HFF-Myc (cell line): ENCODE results near the gene OR1B1.
"Not testable (repeated sequence)": the region's sequence is repeated elsewhere in the genome, so short reads cannot be mapped to it uniquely, and the experiment has no call there.

Experiments
- DNase-seq: peaks from one replicate; pipeline ENCODE4 v3.0.0-alpha.2; 2011; ENCODE audit warnings: low read depth; ENCODE audit errors: extremely low read depth
- H3K4me3 ChIP-seq: replicated peaks from 2 replicates; pipeline ENCODE4 v1.5.1; 2011; ENCODE audit warnings: low read depth, mild to moderate bottlenecking, control low read depth, low read length
- CTCF ChIP-seq: IDR thresholded peaks from 2 replicates; pipeline ENCODE4 v1.5.1; 2012; ENCODE audit warnings: mild to moderate bottlenecking, low read depth, low read length, control low read depth; ENCODE audit errors: missing control alignments

The OR1B1 gene

GRCh38 chr9:122619996-122620395 is 37.4 kb downstream of the OR1B1 start:
- no peak for DNase-seq
- H3K4me3 ChIP-seq: no peak overlapping the region
- no peak for TF ChIP-seq CTCF

- no peak for DNase-seq
- TF ChIP-seq CTCF: no peak
- no peak within 1 kb of the TSS for H3K4me3 ChIP-seq
Observed at GRCh38 chr9:122614362-122614761, 43.1 kb downstream of the OR1B1 start, which contains the start of gene OR1Q1. OR1Q1 (plus strand) TSS chr9:122614738; CDS start chr9:122614738, 0 bp downstream.

DNA sequence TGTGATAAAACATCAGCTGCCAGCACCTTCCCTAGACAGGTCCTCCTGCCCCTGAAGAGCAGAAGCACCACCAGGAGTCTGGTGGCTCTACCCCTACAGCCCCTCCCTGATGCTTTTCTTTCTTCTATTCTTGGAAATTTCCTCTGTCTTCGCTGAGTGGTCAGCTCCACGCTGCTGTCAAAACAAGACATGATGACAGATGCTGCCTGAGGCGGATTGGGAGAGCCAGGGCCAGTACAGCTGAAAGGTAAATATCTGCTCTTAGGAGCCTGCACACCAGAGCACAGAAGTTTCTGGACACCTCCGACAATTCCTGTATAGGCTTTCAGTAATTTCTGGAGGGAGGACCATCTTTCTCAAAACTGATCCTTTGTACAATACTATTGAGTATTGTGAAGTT is 47.6 kb downstream of the OR1B1 start:
- DNase-seq: no peak
- no peak for TF ChIP-seq CTCF
- H3K4me3 ChIP-seq: no peak overlapping the region

DNA sequence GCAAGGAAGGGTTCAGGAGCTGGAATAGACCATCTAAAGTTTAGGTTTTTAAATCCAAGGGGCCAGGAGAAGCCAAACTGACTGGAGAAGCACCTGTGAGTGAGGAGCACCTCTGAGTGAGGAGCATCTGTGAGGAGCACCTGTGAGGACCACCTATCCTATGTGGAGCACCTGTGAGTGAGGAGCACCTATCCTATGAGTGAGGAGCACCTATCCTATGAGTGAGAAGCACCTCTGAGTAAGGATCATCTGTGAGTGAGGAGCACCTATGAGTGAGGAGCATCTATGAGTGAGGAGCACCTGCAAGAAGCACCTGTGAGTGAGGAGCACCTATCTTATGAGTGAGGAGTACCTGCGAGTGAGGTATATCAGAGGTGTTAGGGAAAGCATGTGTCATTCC is 50.8 kb downstream of the OR1B1 start:
- no peak for TF ChIP-seq CTCF
- no peak for DNase-seq
- H3K4me3 ChIP-seq: no peak overlapping the region

DNA sequence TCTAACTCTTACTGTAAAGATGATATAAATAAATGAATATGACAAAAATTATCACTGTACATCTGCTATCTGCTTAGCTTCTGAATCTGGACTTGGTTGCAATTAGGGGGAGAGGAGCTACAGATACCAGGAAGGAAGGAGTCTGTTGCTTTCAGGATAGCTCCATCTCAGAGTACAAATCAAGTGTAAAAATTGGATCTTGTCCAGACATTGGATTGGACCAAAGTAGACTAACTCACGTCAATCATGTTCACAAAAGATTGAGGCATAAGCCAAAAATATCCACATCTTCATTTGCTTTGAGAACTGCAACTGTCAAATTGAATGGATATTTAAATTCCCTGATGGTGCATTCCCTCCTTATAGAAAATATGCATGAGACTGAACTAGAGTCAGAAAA is 51.7 kb downstream of the OR1B1 start:
- no peak for TF ChIP-seq CTCF
- no peak for DNase-seq
- H3K4me3 ChIP-seq: no peak overlapping the region

DNA sequence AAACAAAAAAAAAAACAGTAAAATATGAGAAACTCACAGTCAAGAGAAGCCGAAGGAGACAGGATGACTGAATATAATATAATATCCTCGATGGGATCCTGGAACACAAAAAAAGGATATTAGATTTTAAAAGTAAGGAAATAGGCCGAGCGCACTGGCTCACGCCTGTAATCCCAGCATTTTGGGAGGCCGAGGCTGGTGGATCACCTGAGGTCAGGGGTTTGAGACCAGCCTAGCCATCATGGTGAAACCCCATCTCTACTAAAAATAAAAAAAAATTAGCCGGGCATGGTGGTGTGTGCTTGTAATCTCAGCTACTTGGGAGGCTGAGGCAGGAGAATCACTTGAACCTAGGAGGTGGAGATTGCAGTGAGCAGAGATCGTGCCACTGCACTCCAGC is 74.1 kb downstream of the OR1B1 start, which contains the start of gene OR1L8:
TSS of gene OR1L8 (minus strand) at position 101 of the 400 bp plus-strand sequence. CDS start 14,907 bp downstream, outside the sequence.
- not testable (repeated sequence) for H3K4me3 ChIP-seq, DNase-seq

DNA sequence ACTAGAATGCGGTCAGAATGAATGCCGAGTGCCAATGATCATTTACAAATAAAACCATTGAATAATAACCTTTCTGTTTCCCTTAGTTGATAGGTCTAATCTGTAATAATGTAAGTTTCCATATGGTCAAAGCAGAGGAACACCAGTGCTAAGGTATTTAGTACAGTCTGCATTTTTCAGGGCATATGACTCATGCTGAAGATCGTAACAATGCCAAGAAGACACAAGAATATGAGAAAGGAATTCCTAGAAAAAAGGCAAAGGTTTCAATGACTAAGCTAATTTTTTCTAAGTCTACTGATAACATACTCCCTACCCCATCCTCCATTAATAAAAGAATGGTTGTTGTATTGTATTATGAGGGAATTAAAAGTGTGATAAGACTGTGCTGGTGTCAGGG is 77.1 kb downstream of the OR1B1 start:
- TF ChIP-seq CTCF: no peak
- peak; percentile 31 for DNase-seq
- H3K4me3 ChIP-seq: no peak overlapping the region
